Activated CD4-positive, alpha-beta T cell treated with anti-CD3 and anti-CD28 coated beads, Interleukin-2, amount 50 U/mL, for 16 hours (primary cell): ENCODE measurements around the gene SLC5A9.

ENCODE experiments used
- DNase-seq: peaks from one replicate; pipeline ENCODE4 v3.0.0-alpha.2; 2020

The SLC5A9 gene

DNA sequence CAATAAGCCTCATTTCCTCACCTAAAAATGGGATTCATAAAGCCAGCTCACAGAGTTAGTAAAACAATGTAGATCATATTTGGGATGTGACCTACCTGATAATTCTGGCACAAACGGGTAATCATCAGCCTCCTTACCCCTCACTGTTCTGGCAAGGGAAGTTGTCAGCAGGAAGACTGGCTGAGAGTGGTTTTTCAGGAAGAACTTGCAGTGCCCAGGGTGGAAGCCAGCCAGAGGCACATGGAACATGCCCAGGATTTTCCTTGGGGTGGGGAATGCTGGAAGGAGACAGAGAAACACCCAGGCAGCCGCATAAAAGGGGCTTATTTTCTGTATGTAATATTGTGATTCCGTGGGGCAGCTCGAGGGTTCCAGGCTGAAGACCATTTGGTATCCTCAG is 7.7 kb upstream of the SLC5A9 start:
- DNase-seq, result no peak

DNA sequence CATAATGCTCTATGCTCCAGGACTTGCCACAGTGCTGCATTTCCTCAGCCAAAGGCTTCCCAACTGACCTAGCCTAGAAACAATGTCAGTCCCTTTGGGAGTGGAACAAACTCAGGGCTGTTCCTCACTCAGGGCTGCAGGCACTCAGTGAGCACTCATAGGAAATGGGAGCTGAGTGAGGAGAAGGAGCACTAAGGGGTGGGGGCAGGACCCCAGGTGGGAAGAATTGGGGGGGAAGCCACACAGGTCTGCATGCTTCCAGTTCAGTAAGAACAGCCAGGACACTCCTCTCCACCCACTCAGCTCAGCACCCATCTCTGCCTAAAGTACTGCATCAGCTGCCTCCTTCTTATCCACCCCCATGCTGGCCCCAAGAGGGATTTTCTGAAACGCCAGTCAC is 7.3 kb upstream of the SLC5A9 start:
- no peak for DNase-seq

DNA sequence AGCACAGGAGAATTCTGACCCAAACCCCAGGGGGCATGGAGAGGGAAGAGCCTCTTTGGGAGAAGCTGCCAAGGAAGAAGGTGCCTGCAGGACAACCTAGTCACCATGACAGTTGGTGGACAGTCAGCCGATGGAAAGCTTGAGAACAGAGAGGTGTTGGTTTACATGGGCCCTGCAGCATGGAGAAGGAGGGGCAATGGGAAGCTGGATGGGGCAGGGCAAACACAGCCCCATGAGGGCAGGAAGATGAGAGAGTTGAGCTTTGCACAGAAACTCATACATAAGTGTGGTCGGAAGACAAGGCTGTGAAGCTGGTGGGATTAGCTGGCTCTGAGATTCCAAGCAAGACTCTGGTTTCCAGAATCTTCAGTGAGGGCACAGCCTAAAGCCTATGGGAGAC is 6.6 kb upstream of the SLC5A9 start:
- no peak for DNase-seq

DNA sequence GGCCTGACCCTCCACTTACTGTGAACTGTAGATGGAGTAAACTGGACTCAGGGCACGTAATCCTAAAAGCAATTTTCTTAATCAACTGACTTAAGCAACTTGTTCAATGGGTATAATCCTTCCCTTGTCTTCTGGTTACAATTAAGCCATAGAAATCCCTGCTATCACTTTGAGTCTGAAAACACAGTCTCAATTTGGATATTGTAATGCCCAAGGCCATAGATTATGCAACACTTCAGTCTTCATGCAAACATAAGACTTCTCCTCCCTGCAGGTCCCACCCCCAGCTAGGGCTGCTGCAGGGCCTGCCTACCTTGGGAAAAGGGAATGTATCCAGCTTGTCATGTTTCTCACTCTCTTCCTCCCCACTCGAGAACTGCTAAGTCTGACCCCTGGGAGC is 6.2 kb upstream of the SLC5A9 start:
- no peak for DNase-seq

DNA sequence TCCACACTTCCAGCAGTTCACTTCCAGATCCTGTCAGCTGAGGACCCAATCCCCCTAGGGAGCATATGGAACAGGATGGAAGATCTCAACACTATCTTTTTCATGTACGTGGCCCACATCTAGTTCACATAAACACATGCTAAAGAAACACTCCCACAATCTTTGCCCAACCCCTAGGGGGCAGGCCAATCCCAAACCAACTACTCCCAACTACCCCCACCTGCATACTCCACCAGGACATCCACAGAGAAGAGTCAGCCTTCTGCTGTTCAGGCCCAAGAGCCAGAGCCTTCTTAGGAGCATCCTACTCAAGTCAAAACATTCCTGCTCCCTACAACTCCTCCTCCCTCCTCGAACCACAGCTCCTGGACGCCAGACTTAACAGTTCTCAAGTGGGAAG is 5.6 kb upstream of the SLC5A9 start:
- DNase-seq, result peak; percentile 7

DNA sequence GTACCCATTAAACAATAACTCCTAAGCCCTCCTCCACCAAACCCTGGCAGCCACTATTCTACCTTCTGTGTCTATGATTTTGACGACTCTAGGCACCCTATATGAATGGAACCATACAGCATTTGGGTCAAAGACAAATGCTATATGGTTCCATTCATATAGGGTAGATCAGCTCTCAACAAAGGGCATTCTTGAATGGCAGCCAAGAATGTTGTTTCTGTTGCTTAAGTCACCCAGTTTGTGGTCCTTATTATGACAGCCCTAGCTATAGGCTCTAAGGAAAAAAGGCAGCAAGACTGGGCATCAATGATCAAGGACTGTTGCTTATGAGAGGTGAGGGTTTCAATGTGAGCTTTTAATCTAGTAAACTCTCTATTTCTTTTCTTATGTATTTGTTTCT is 4.7 kb upstream of the SLC5A9 start:
- DNase-seq, result no peak

DNA sequence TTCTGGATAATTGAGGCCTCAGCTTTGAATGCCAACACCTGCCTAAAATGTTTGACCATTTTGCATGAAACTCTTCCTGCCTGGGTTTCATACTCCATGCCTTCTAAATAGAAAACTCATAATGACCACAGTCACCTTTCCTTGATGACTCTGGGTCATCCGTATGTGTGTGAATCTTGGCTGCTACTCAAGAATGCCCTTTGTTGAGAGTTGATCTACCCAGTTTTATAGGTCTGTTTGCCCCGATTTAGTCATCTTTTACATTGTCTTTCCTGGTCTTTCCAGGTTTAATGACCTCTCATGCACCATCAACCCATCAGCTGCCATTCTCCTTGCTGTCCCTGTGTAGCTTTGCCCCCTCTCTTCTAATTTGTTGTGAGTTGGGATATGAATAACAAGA is 2.7 kb upstream of the SLC5A9 start:
- DNase-seq, result no peak

DNA sequence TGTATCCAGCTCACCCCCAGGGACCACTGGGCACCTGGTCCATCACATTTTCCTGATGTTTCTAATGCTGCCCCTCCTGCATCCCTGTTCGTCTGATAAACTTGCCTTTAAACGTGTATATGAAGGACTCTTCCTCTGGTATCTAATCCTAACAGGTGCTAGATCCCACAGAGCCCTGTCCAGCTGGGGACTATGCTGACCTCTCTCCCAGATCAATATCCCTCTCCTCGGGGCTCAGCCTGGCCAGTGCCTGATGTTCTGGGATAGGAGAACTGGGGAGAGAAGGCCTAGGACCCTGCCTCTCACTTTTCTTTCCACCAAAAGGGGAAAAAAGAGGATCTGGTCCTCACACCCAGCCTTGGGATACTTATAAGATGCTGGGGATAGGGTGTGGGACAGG is 1.4 kb upstream of the SLC5A9 start:
- DNase-seq, result no peak

DNA sequence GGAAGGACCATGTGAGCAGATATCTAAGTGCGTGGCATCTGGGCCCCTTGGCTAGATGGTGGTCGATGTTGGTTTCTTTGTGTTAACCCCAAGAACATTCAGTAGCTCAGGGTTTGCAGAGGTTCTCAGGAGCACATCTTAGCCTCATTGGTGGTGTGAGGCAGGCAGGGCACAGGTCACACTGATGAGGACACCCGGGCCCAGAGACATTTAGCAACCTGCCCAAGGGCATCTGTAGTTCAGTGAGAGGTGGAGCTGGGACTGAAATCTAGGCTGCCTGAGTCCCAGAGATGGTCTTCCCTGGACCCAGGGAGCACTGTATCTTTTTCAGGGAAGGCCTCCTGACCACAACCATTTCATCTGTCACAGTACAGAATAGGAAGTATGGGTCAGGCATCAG is 859 bp upstream of the SLC5A9 start:
- DNase-seq, result no peak

DNA sequence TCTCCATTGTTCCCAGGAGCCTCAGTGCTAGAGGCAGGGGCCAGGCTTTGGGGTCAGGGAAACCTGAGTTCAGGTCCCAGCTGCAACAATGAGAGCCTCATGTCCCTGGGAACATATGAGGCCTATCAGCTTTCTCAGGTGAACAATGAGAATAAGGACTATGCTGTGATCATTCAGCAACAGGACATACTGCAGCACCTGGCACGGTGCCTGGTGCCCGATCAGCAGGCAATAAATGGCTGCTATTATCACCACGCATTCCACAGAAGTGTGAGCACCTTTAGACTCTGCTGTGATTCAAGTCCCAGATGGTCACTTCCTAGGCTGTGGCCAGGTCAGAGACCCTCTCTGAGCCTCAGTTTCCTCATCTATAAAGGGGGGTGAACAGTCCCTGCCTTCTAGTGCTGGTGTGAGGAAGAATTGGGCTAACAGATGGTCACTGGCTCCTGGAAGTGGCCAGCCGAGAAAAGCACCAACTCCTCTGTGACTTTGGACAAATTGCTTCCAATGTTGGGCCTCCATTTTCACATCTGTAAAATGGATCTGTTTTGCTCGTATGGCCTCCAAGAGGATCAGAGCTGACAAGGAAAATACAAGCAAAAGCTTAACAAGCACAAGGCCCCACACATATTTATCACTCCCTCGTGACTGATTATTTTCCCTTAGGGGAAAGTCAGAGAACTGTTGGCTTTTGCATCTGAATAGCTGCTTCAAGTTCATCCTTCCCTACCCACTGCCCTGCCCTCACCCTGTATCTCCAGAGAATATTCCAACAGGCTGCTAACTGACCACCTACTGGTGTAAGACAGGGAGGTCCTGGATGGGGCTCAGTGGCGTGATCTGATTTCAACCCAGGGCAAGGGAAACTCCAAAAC is 1.1 kb downstream of the SLC5A9 start:
- no peak for DNase-seq

DNA sequence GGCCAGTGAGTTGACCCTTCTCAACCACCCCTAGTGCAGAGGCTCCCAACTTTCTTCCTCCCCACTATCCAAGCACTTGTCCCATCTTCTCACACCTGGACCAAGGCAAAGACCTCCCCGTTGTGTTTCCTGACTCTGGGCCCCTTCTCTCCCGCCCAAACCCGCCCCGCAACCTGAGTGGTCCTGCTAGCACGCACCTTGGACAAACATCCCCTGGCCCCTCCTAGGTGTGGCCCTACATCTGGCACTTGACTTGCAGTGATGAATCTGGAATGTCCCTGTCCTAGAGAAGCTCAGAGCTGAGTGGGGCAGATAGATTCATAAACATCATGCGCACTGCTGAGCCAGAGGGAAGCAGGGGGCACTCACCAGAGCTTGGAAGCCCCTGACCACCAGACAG is 2.3 kb downstream of the SLC5A9 start:
- DNase-seq, result no peak

DNA sequence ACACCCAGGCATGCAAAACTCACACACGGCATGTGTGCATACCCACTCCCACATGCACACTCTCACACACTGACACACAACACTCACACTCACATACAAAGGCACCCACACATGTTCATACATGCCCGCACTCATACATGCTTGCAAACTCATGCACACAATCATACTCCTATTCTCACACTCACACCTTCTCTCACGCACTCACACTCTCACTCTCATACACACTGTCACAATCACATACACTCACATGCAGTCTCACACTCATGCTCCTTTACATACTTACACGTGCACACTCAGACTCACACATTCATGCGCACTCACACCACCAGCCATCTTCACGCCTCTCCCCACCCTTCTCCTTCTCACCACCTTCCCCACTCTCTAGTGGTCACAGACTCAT is 3.1 kb downstream of the SLC5A9 start:
- DNase-seq, result no peak

DNA sequence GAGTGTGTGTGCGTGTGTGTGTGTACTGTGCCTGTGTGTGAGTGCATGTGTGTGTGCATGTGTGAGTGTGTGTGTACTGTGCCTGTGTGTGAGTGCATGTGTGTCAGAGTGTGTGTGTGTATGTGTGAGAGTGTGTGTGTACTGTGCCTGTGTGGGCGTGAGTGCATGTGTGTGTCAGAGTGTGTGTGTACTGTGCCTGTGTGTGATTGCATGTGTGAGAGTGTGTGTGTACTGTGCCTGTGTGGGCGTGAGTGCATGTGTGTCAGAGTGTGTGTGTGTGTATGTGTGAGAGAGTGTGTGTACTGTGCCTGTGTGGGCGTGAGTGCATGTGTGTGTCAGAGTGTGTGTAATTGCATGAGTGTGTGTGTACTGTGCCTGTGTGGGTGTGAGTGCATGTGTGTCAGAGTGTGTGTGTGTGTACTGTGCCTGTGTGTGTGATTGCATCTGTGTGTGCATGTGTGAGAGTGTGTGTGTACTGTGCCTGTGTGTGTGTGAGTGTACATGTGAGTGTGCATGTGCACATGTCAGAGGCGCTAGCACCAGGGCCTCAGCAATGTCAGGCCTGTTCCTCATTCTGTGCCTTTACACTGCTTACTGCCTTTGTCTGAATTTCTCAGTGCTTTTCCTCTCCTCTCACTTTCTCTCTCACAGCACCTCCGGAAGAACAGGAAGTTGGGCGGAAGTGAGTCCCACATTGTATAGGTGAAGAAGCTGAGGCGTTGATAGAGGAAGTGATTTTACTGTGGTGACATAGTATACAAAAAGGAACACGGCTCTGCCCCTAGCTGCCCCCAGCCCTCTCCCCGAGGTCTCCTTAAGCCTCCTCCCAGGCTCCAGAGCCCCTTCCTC is 4.9 kb downstream of the SLC5A9 start:
- peak; percentile 39 for DNase-seq

DNA sequence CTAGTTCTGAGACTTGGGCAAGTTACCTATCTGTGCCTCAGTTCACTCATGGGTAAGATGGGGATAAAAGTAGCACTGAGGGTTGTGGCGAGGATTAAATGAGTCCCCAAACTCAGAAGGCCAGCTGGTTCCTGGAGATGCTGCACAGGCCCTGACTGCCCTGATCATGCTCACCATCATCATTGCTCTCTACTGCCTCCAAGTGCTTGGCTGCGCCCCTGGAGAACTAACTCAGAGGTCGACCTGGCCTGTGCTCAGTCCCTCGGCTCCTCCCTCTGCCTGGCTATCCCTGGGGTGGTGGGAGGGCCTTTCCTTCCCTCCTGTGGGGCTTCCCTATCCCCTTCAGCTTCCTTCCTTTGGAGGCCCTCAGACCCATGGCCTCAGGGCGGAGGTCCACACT is 5.6 kb downstream of the SLC5A9 start:
- DNase-seq, result no peak

DNA sequence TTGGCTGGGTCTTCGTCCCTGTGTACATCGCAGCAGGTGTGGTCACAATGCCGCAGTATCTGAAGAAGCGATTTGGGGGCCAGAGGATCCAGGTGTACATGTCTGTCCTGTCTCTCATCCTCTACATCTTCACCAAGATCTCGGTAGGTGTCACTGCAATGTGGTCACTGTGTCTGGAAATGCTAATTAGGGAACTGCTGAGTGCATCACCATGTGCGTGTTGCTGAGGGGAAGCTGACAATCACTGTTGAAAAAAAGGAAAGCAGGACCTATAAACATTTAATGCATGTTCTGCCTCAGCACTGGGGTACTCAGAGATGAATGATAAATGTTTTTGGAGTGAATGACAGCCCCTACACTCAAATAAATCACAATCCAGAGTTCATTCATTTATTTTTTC is 6.8 kb downstream of the SLC5A9 start:
- DNase-seq, result no peak

DNA sequence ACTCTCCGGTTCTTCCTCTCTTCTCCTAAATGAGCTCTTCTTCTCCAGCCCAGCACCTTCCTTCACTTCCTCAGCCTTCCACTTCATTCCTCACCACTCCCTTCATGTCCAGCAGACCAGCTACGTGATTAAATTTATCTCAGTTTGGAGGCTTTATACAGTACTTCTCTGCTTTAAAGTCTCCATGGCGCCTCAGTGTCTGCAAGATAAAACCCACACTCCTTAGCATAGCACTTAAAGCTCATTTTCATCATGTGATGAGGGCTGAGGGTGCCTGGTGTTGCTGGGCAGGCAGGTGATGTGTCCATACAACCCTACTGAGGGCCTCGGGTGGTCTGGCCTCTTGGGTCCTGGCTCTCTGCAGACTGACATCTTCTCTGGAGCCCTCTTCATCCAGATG is 7.7 kb downstream of the SLC5A9 start:
- DNase-seq, result no peak

DNA sequence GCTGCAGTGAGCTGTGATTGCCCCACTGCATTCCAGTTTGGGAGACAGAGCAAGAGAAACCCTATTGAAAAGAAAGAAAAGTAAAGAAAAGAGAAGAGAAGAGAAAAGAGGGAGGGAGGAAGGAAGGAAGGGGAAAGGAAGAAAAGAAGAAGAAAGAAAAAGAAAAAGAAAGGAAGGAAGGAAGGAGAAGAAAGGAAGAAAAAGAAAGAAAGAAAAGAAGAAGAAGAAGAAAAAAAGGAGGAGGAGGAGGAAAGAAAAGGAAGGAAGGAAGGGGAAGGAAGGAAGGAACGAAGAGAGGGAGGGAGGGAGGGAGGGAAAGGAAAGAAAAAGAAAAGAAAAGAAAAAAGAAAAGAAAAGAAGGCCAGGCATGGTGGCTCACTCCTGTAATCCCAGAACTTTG is 10.2 kb downstream of the SLC5A9 start:
- DNase-seq, result no peak

DNA sequence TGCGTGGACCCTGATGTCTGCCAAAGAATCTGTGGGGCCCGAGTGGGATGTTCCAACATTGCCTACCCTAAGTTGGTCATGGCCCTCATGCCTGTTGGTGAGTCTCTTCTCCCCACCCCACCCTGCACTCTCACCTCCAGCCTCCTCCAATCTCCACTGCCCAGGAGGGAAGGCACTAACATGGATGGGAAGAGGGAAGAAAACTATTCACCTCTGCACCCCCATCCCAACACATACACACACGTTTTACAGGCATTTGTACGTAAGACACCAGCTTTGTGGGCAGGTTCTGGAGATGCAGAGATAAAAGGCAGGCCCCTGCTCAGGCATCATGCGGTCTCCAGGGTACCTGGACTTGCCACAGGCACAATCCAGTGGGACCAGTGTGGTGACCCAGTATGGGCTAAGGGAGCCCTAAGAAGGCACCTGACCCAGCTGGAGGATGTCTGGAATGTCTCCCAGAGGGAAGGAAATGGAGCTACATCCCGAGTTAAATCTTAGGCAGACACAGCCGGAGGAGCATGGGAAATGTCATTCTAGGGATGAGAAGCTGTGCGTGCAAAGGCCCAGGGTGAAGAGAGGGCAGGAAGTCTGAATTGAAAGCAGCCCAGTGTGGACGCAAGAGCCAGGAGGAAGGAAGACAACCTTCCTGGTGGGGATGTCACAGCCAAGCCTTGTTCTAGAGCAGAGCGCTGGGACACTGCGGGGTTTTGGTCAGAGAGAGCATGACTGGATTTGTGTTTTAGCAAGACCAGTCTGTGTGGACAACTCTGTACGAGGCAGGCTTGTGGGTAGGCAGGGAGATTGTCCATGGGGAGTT is 11.4 kb downstream of the SLC5A9 start:
- DNase-seq, result no peak

DNA sequence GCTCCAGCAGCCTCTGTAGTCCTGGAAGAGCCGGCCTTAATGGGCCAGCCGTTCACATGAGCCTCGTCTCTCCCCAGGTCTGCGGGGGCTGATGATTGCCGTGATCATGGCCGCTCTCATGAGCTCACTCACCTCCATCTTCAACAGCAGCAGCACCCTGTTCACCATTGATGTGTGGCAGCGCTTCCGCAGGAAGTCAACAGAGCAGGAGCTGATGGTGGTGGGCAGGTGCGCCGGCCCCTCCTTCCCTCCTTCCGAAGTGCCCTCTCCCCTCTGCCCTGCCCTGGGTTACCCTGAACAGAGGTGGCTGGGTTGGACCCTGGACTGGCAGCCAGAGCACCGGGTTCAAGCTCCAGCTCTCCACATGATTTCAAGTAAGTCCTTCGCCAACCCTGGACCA is 13.1 kb downstream of the SLC5A9 start:
- no peak for DNase-seq

DNA sequence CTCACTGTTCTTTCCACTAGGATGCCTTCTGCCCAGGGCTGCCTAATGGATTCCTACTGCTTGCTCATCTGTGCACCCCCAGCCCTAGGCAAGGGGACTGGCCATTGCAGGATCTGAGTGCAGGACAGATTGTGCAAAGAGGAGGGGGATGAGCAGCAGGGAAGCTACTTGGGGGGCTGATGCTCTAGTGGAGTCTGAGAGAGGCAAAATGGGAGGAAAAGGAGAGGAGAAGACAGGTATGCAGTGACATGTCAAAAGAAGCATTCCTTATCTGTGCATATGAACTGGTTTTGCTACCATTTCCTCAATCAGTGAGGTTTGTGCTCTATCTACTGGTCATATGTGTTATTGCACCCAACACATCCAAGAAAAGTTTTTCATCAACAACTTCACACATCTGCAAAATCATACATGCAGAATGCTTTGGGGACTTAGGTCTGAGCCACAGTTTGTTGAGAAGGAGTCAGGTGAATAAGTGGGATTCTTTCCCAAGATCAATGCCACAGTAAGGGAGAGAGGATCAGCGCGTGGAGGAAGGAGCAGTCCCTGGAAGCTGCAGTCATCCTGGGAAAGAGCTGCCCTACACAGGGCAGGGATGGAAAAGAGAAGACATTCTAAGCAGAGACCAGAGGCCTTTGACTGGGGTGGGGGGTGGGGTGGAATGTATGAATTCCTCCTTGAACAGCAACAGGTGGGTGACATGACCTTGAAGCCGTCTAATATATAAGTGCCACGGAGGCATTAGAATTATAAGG is 14.4 kb downstream of the SLC5A9 start:
- peak; percentile 23 for DNase-seq

DNA sequence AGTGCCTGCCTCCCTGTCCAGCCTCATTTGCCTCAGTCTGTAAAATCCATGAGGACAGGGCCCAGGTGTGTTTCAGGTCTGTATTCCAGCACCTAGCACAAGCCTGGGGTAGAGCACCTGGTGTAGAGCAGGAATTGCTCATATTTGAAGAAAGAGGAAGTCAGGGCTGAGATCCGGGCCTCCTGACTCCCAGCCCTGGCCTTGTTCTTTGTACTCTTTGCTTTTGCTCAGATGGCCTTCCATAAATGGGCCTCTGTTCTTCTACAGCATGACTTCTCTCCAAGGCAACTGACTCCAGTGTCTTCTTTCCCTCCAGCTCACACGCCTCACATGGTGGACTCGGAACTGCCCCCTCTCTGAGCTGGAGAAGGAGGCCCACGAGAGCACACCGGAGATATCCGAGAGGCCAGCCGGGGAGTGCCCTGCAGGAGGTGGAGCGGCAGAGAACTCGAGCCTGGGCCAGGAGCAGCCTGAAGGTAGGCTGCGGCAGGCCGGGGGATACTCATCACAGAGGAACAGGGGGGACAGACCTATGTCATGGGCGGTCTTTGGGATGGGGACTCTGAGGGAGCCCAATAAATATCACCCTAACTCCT is 19.7 kb downstream of the SLC5A9 start:
- DNase-seq, result no peak

DNA sequence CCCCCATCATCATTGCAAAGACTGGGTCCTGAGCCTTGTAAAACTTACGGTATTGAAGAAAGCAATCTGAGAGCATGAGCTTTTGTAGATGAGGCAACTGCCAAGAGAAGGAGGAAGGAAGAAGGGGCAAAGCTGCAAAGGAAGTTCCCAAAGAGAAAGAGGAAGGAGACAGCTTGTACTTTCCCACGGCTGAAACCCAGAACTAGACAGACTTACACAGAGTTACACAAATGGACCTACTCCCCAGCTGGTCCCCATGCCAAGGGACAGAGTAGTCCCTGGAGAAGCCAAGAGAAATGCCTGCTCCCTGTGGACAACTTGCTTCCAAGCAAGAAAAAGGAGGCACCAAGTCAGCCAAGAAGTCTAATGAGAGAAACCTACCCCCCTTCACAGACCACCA is 22.6 kb downstream of the SLC5A9 start:
- no peak for DNase-seq
